ENCODE measurements around the gene DOLK. TPM values are rescaled to one million over a fixed set of nuclear protein-coding genes. Genes with fewer than 3 reads are reported as not detected.
"Not testable (repeated sequence)": the region's sequence is repeated elsewhere in the genome, so short reads cannot be mapped to it uniquely, and the experiment has no call there.

DOLK gene
- total RNA-seq, 1 experiment from 2014 or later = 14.8 TPM

DNA sequence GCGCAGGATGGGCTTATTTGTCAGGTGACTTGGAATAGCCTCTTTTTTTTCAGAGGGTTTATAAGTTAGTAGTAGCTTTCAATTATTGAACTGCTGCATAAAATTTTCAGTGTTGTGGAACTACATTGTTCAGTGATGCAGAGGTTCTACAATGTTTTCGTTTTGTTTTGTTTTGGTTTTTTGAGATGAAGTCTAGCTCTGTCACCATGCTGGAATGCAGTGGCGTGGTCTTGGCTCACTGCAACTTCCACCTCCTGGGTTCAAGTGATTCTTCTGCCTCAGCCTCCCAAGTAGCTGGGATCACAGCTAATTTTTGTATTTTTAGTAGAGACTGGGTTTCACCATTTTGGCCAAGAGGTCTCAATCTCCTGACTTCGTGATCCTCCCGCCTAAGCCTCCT, 22.1 kb upstream of the DOLK start:
- no peak for DNase-seq (ENCODE audit: low spot score)
- H3K36me3 Mint-ChIP-seq = peaks cover 54% of the 10 kb centered on the region
- no peak overlapping the region for H3K4me3 Mint-ChIP-seq
- no peaks in the 10 kb centered on the region for H3K9me3 Mint-ChIP-seq
- no peaks in the 10 kb centered on the region for H3K4me1 Mint-ChIP-seq
- no peak for ATAC-seq
- TF ChIP-seq ZNF138 (CRISPR knock-in tag; conservative IDR thresholded peaks at IDR 0.05) (no peak), CBFB (CRISPR knock-in tag; IDR thresholded peaks at IDR 0.05; ENCODE audit: low read depth) (no peak), NR1H2 (CRISPR knock-in tag; IDR thresholded peaks at IDR 0.05) (no peak), HMGA2 (CRISPR knock-in tag; IDR thresholded peaks at IDR 0.05) (no peak), SOX15 (CRISPR knock-in tag; IDR thresholded peaks at IDR 0.05) (no peak), MXD4 (CRISPR knock-in tag; IDR thresholded peaks at IDR 0.05; ENCODE audit: borderline replicate concordance) (no peak), TCF7 (CRISPR knock-in tag; IDR thresholded peaks at IDR 0.05; ENCODE audit: low read depth) (no peak), ATF1 (CRISPR knock-in tag; IDR thresholded peaks at IDR 0.05) (no peak)
- TF ChIP-seq, protein P1, sequence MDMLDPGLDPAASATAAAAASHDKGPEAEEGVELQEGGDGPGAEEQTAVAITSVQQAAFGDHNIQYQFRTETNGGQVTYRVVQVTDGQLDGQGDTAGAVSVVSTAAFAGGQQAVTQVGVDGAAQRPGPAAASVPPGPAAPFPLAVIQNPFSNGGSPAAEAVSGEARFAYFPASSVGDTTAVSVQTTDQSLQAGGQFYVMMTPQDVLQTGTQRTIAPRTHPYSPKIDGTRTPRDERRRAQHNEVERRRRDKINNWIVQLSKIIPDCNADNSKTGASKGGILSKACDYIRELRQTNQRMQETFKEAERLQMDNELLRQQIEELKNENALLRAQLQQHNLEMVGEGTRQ (CRISPR knock-in tag; IDR thresholded peaks at IDR 0.05) = no peak
- TF ChIP-seq, protein P2, sequence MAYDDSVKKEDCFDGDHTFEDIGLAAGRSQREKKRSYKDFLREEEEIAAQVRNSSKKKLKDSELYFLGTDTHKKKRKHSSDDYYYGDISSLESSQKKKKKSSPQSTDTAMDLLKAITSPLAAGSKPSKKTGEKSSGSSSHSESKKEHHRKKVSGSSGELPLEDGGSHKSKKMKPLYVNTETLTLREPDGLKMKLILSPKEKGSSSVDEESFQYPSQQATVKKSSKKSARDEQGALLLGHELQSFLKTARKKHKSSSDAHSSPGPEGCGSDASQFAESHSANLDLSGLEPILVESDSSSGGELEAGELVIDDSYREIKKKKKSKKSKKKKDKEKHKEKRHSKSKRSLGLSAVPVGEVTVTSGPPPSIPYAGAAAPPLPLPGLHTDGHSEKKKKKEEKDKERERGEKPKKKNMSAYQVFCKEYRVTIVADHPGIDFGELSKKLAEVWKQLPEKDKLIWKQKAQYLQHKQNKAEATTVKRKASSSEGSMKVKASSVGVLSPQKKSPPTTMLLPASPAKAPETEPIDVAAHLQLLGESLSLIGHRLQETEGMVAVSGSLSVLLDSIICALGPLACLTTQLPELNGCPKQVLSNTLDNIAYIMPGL (CRISPR knock-in tag; IDR thresholded peaks at IDR 0.05) = no peak
- TF ChIP-seq, protein P3, sequence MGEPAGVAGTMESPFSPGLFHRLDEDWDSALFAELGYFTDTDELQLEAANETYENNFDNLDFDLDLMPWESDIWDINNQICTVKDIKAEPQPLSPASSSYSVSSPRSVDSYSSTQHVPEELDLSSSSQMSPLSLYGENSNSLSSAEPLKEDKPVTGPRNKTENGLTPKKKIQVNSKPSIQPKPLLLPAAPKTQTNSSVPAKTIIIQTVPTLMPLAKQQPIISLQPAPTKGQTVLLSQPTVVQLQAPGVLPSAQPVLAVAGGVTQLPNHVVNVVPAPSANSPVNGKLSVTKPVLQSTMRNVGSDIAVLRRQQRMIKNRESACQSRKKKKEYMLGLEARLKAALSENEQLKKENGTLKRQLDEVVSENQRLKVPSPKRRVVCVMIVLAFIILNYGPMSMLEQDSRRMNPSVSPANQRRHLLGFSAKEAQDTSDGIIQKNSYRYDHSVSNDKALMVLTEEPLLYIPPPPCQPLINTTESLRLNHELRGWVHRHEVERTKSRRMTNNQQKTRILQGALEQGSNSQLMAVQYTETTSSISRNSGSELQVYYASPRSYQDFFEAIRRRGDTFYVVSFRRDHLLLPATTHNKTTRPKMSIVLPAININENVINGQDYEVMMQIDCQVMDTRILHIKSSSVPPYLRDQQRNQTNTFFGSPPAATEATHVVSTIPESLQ (CRISPR knock-in tag; IDR thresholded peaks at IDR 0.05) = no peak
- H3K27me3 Mint-ChIP-seq (ENCODE audit: low read depth) = no peaks in the 10 kb centered on the region
- H3K27ac Mint-ChIP-seq = no peak overlapping the region
- ChIA-PET CTCF (no interaction called here), POLR2A (no interaction called here)

DNA sequence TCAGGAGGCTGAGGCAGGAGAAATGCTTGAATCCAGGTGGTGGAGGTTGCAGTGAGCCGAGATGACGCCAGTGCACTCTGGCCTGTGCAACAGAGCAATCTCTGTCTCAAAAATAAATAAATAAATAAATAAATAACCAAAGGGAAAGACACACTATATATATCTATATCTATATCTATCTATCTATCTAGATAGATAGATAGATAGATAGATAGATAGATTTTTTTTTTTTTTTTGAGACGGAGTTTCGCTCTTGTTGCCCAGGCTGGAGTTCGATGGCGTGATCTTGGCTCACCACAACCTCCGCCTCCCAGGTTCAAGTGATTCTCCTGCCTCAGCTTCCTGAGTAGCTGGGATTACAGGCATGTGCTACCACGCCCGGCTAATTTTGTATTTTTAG, 14.0 kb upstream of the DOLK start:
- H3K27ac Mint-ChIP-seq; ATAC-seq; DNase-seq (ENCODE audit: low spot score); H3K4me1 Mint-ChIP-seq; H3K4me3 Mint-ChIP-seq; H3K27me3 Mint-ChIP-seq (ENCODE audit: low read depth); POLR2A ChIA-PET; H3K9me3 Mint-ChIP-seq; CTCF ChIA-PET: not testable (repeated sequence)
- peaks cover 45% of the 10 kb centered on the region for H3K36me3 Mint-ChIP-seq

GRCh38 chr9:128947277-128947526, 201 bp downstream of the DOLK start:
- CTCF ChIA-PET = no interaction called here
- Mint-ChIP-seq H3K4me1 (peaks cover 11% of the 10 kb centered on the region), H3K27me3 (ENCODE audit: low read depth) (no peaks in the 10 kb centered on the region), H3K27ac (peak overlapping the region; percentile 91), H3K36me3 (peaks cover 13% of the 10 kb centered on the region), H3K9me3 (no peaks in the 10 kb centered on the region), H3K4me3 (peak overlapping the region; percentile 97)
- POLR2A ChIA-PET = no interaction called here
- ATAC-seq = peak; percentile 50
- TF ChIP-seq ATF1 (CRISPR knock-in tag; IDR thresholded peaks at IDR 0.05) = no peak
- peak; percentile 42; the same call in 1 of the 2 replicates for TF ChIP-seq RELA (CRISPR knock-in tag; IDR thresholded peaks at IDR 0.05; ENCODE audit: borderline replicate concordance)
- DNase-seq (ENCODE audit: low spot score) = no peak

DNA sequence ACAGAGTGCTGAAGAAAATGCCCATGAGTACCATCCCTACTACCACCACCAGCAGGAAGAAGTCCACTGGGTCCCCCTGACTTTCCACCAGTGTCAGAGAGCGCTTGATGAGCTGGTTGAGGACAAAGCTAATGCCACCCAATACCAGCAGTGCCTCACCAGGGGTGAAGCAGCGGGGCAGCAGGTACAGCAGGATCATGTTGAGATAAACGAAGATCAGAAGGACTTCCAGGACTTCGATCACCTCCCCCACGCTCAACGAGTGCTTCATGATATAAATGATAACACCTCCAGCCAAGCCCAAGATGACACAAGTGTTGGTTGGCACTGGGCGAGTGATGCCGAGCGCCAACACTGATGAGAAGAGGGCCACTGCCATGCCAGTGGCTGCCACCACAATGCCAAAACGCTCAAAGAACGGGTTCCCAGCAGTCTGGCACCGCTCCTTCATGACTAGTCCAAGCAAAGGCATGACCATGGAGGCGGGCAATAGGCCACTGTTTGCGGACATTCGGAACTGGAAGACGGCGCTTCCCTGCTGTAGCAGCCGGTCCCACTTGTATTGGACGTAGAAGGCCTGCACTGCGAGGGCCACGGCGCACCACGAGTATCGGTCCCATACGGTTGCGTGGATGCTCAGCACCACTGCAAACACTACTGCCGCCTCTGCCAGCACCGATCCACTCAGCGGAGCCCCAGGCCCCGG, 679 bp downstream of the DOLK start:
- H3K27me3 Mint-ChIP-seq (ENCODE audit: low read depth) = no peaks in the 10 kb centered on the region
- H3K36me3 Mint-ChIP-seq = peaks cover 13% of the 10 kb centered on the region
- ChIA-PET CTCF (no interaction called here), POLR2A (no interaction called here)
- H3K4me1 Mint-ChIP-seq = peaks cover 11% of the 10 kb centered on the region
- no peaks in the 10 kb centered on the region for H3K9me3 Mint-ChIP-seq
- H3K27ac Mint-ChIP-seq = peak overlapping the region; percentile 91
- TF ChIP-seq ERG (CRISPR knock-in tag; IDR thresholded peaks at IDR 0.05) (no peak), ZNF121 (CRISPR knock-in tag; IDR thresholded peaks at IDR 0.05) (0 out of 2 replicates have a peak, but pooled peaks have one; percentile 34)
- no peak; the same call in 1 of the 2 replicates for ATAC-seq
- DNase-seq (ENCODE audit: low spot score) = peak; percentile 24
- H3K4me3 Mint-ChIP-seq = peak overlapping the region; percentile 97
